Vagina (tissue), 2 donors: ENCODE data around the gene PHF23.

Source experiments
- CTCF ChIP-seq, 3 experiments: fragments of 450-650 bp in 2 of 3; fragments of 200-600 bp in 1 of 3; sonication (generic) in 1 of 3; IDR thresholded peaks; one replicate each; pipeline ENCODE4 v1.5.1; 2017 to 2019; ENCODE audit warnings: antibody characterized with exemption in 3 of 3, mild to moderate bottlenecking in 2 of 3, moderate library complexity in 2 of 3
- POLR2AphosphoS5 ChIP-seq, 2 donors: sonication (generic); formaldehyde crosslinking; IDR thresholded peaks; one replicate each; pipeline ENCODE4 v1.9.0; 2017; ENCODE audit warnings: antibody characterized with exemption in 2 of 2, mild to moderate bottlenecking in 2 of 2, low read depth in 1 of 2; ENCODE audit not compliant: insufficient read depth in 1 of 2

- TF ChIP-seq POLR2AphosphoS5 (IDR thresholded peaks at IDR 0.05; ENCODE audit: insufficient read depth in 1 of 2, low read depth in 1 of 2) (no peak), CTCF (IDR thresholded peaks at IDR 0.05) (no peak)
Observed at GRCh38 chr17:7228920-7229319, 10.3 kb downstream of the PHF23 start.
